NCI-H524 (cell line): ENCODE data around the gene COL13A1.

ENCODE experiments used
- DNase-seq, 2 experiments: peaks; one replicate each; lab custom pipeline; 2025; lab: John Stamatoyannopoulos, UW

Gene COL13A1

GRCh38 chr10:69906425-69906824 lies 104.7 kb downstream of the COL13A1 start:
- no peak for DNase-seq

GRCh38 chr10:69907517-69907916 lies 105.8 kb downstream of the COL13A1 start:
- DNase-seq = no peak

GRCh38 chr10:69908124-69908523 lies 106.4 kb downstream of the COL13A1 start:
- DNase-seq = no peak

- no peak for DNase-seq
These were observed 108.9 kb downstream of the COL13A1 start for GRCh38 chr10:69910561-69910960.

- no peak for DNase-seq
These were observed 110.2 kb downstream of the COL13A1 start for GRCh38 chr10:69911613-69912528.

GRCh38 chr10:69912589-69912988 lies 110.9 kb downstream of the COL13A1 start:
- DNase-seq = no peak

GRCh38 chr10:69913606-69914382 lies 112.1 kb downstream of the COL13A1 start:
- no peak for DNase-seq

GRCh38 chr10:69914398-69915214 lies 112.9 kb downstream of the COL13A1 start:
- peak; percentile 15 to 46 for DNase-seq

- no peak for DNase-seq
These were observed 113.5 kb downstream of the COL13A1 start for GRCh38 chr10:69915215-69915560.

GRCh38 chr10:69916118-69916517 lies 114.4 kb downstream of the COL13A1 start:
- DNase-seq = no peak

- DNase-seq = no peak
These were observed 116.3 kb downstream of the COL13A1 start for GRCh38 chr10:69918036-69918435.

GRCh38 chr10:69919250-69919649 lies 117.5 kb downstream of the COL13A1 start:
- no peak for DNase-seq

GRCh38 chr10:69925111-69925510 lies 123.4 kb downstream of the COL13A1 start:
- no peak for DNase-seq

GRCh38 chr10:69928339-69928738 lies 126.6 kb downstream of the COL13A1 start:
- DNase-seq = no peak

GRCh38 chr10:69929575-69929974 lies 127.9 kb downstream of the COL13A1 start:
- no peak for DNase-seq

GRCh38 chr10:69934768-69935167 lies 133.1 kb downstream of the COL13A1 start:
- no peak for DNase-seq

- peak in 1 of 2 experiments; percentile 15 for DNase-seq
These were observed 134.4 kb downstream of the COL13A1 start for GRCh38 chr10:69936091-69936490.

GRCh38 chr10:69938541-69938991 lies 136.9 kb downstream of the COL13A1 start:
- DNase-seq = no peak

GRCh38 chr10:69939061-69939460 lies 137.4 kb downstream of the COL13A1 start:
- no peak for DNase-seq

GRCh38 chr10:69939481-69939880 lies 137.8 kb downstream of the COL13A1 start:
- no peak for DNase-seq

- DNase-seq = no peak
These were observed 140.0 kb downstream of the COL13A1 start for GRCh38 chr10:69941730-69942129.

GRCh38 chr10:69943292-69943820 lies 141.7 kb downstream of the COL13A1 start:
- no peak for DNase-seq
